GM20000 (cell line): Measurements from ENCODE around the gene CCDC63.

Source experiments
- DNase-seq: peaks from one replicate; pipeline ENCODE4 v3.0.0; 2012; ENCODE audit warnings: low spot score
- CTCF ChIP-seq: IDR thresholded peaks from 2 replicates; pipeline ENCODE4 v1.5.1; 2012; ENCODE audit warnings: mild to moderate bottlenecking, control low read depth; ENCODE audit errors: extremely low read depth, missing control alignments

Gene CCDC63

GRCh38 chr12:110930348-110931314, 83.8 kb downstream of the CCDC63 start:
- TF ChIP-seq CTCF = no peak
- DNase-seq = no peak

- no peak for DNase-seq
These were observed 84.5 kb downstream of the CCDC63 start for GRCh38 chr12:110931315-110931728.

GRCh38 chr12:110932046-110932445, 85.3 kb downstream of the CCDC63 start:
- no peak for TF ChIP-seq CTCF
- no peak for DNase-seq

More at GRCh38 chr12:110931315-110931728, 84.5 kb downstream of the CCDC63 start:
- TF ChIP-seq CTCF = no peak

- no peak for DNase-seq
- no peak for TF ChIP-seq CTCF
These were observed 86.7 kb downstream of the CCDC63 start for GRCh38 chr12:110933326-110933974.

GRCh38 chr12:110934093-110934852, 87.5 kb downstream of the CCDC63 start:
- DNase-seq = no peak

GRCh38 chr12:110935588-110935987, 88.8 kb downstream of the CCDC63 start:
- no peak for TF ChIP-seq CTCF
- no peak for DNase-seq

More at GRCh38 chr12:110934093-110934852, 87.5 kb downstream of the CCDC63 start:
- no peak for TF ChIP-seq CTCF
